A549 treated with ZK216348 at 1 μM for 4 hours (cell line): ENCODE results near the gene LAPTM5. TPM values are rescaled to one million over a fixed set of nuclear protein-coding genes. Genes with fewer than 3 reads are reported as not detected.

Experiments used
- total RNA-seq: library from RNA; stranded (reverse); fragments of 200-300 nt; extraction: Qiagen RNA extraction; gene quantifications from 5 replicates; pipeline ENCODE4 v1.2.3, GENCODE V29; 2022; ENCODE audit warnings: low read depth

LAPTM5 gene
- 0.16 to 0.28 TPM (median 0.22 TPM) in 4 of 5 replicates, not detected in the other for total RNA-seq

GRCh38 chr1:30757352-30758120 lies at the start of gene LAPTM5:
Gene LAPTM5, minus strand, starts transcription at chr1:30757774. Its CDS starts 29 bp downstream, at chr1:30757745.

GRCh38 chr1:30723331-30723755 lies 34.2 kb downstream of the LAPTM5 start, which contains the start of gene MATN1:
Gene MATN1, minus strand, starts transcription at chr1:30723585. Its CDS starts 34 bp downstream, at chr1:30723551.

Other genes starting within 250 kb of the LAPTM5 start
- 0.06 TPM in 1 of 5 replicates, not detected in the others for gene MATN1, start 34.2 kb downstream of the LAPTM5 start, total RNA-seq
- 6.8 to 14.0 TPM (median 10.4 TPM) in 5 replicates for gene SDC3, start 151.0 kb upstream of the LAPTM5 start, total RNA-seq